SH-SY5Y (cell line): Measurements from ENCODE around the gene AIMP2.

Source experiments
- GATA2 ChIP-seq: IDR thresholded peaks from 2 replicates; pipeline ENCODE4 v1.6.1; 2011; ENCODE audit warnings: mild to moderate bottlenecking, low read depth, low read length
- GATA3 ChIP-seq: IDR thresholded peaks from 2 replicates; pipeline ENCODE4 v1.6.1; 2011; ENCODE audit warnings: low read depth, mild to moderate bottlenecking, low read length, moderate library complexity

DNA sequence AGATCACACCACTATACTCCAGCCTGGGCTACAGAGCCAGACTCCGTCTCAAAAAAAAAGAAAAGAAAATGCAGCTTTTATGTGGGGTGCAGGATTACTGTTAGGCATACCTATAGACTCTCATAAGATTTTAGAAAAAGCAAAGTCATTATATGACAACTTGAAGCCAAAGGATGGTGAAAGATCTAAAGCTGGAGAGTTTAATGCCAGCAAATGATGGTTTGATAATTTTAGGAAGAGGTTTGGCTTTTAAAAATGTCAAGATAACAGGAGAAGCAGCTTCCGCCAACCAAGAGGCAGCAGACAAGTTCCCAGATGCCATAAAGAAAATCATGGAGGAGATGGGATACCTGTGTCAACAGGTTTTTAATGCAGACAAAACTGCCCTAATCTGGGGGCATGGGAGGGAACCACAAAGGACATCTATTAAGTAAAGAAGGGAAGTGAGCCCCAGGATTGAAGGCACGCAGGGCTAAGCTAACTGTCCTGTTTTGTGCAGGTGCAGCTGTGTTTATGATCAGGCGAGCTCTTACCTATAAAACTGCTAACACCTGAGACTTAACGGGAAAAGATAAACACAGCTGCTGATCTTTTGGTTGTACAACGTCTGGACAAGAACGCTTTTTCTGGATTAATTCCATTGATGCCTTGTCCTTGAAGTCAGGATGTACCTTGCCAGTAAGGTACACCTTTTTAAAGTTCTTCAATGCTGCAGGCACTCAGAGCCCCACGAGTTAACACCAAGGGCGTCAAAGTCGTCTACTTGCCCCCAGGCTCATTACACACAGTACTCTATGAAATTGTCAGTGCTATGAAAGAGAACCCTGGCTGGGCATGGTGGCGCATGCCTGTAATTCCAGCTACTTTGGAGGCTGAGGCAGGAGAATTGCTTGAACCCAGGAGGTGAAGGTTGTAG lies 11.6 kb downstream of the AIMP2 start:
- TF ChIP-seq GATA3 (no peak), GATA2 (no peak)
